PC-3 (cell line): Measurements from ENCODE around the gene MTA3.

Source experiments
- CTCF ChIP-seq: fragments of 300-600 bp; sonication (generic); conservative IDR thresholded peaks from 2 replicates; pipeline ENCODE4 v1.5.1; 2017; ENCODE audit warnings: antibody characterized with exemption, low read depth, mild to moderate bottlenecking, low read length
- EZH2phosphoT487 ChIP-seq: fragments of 300-600 bp; sonication (generic); IDR thresholded peaks from 2 replicates; pipeline ENCODE4 v1.6.1; 2018; ENCODE audit warnings: mild to moderate bottlenecking, antibody characterized with exemption, low read length, borderline replicate concordance

- TF ChIP-seq CTCF, result no peak
- TF ChIP-seq EZH2phosphoT487, result no peak
These were observed at the start of gene MTA3 for GRCh38 chr2:42568401-42569115.
